Stomach (tissue), 19 donors: Measurements from ENCODE around the gene PIBF1. TPM values are rescaled to one million over a fixed set of nuclear protein-coding genes. Genes with fewer than 3 reads are reported as not detected.

Experiments
- DNase-seq, 2 donors: peaks; one replicate each; pipeline versions ENCODE4 v3.0.0 to v3.0.0-alpha.2; 2013 to 2019
- H3K27ac ChIP-seq, 5 donors: fragments of 200-600 bp in 4 of 5; sonication (generic) in 4 of 5; one replicate each; pipeline ENCODE4 v1.5.1; 2013 to 2019; ENCODE audit warnings: mild to moderate bottlenecking in 1 of 5, moderate library complexity in 1 of 5
- H3K27me3 ChIP-seq, 3 donors: fragments of 200-600 bp; sonication (generic); one replicate each; pipeline ENCODE4 v1.5.1; 2017 to 2019; ENCODE audit warnings: mixed run types in 1 of 3
- H3K36me3 ChIP-seq, 4 donors: fragments of 200-600 bp; sonication (generic); 1 replicate in 3 of 4; 2 replicates in 1 of 4; pipeline ENCODE4 v1.5.1; 2016 to 2019
- H3K4me1 ChIP-seq, 4 donors: fragments of 200-600 bp; sonication (generic); one replicate each; pipeline ENCODE4 v1.5.1; 2016 to 2019
- H3K4me3 ChIP-seq, 4 donors: fragments of 200-600 bp; sonication (generic) in 3 of 4; one replicate each; pipeline ENCODE4 v1.5.1; 2016 to 2019; ENCODE audit warnings: mild to moderate bottlenecking in 1 of 4
- H3K9me3 ChIP-seq, 4 donors: fragments of 200-600 bp; sonication (generic); one replicate each; pipeline ENCODE4 v1.5.1; 2016 to 2019
- EP300 ChIP-seq: sonication (generic); formaldehyde crosslinking; IDR thresholded peaks from one replicate; pipeline ENCODE4 v1.6.1; 2017; ENCODE audit warnings: antibody characterized with exemption
- POLR2A ChIP-seq, 4 donors: fragments of 450-650 bp; IDR thresholded peaks; one replicate each; pipeline ENCODE4 v1.6.1; 2016; ENCODE audit warnings: antibody characterized with exemption in 4 of 4, control low read depth in 2 of 4, mild to moderate bottlenecking in 1 of 4, moderate library complexity in 1 of 4
- POLR2AphosphoS5 ChIP-seq, 3 donors: sonication (generic); formaldehyde crosslinking; IDR thresholded peaks; one replicate each; pipeline ENCODE4 v1.6.1; 2016; ENCODE audit warnings: antibody characterized with exemption in 3 of 3
- WGBS, 5 donors: extraction: QIAGEN DNeasy Blood & Tissue Kit in 3 of 5; methylation state at CpG; one replicate each; pipeline versions ENCODE4 v1.1.5 to v1.1.7; 2013 to 2018; 5-methylcytosine and 5-hydroxymethylcytosine counted together
- intact Hi-C: fragments of 100-400 bp; cut with DNase I; formaldehyde crosslinking; loops from one replicate; pipeline ENCODE4 v1.15.1; 2023; ENCODE audit warnings: low total_unique reads
- long read RNA-seq, 10 donors: transcript quantifications; one replicate each; lab custom pipeline, GENCODE V29; 2026
- polyA plus RNA-seq, 3 donors: library from polyadenylated mRNA; stranded (reverse); fragments of 200-250 nt; gene quantifications; one replicate each; pipeline ENCODE4 v1.2.3, GENCODE V29; 2013
- total RNA-seq, 5 donors: library from RNA; depleted of rRNA; stranded (reverse); fragments of >200 nt; gene quantifications; one replicate each; pipeline versions ENCODE4 v1.1.0 to v1.2.3, GENCODE V29; 2014 to 2016
- TF ChIP-seq, protein P1 (sequence below), 7 experiments: fragments of 450-650 bp in 4 of 7; fragments of 200-600 bp in 3 of 7; sonication (generic) in 3 of 7; IDR thresholded peaks; one replicate each; pipeline ENCODE4 v1.5.1; 2016 to 2019; ENCODE audit warnings: antibody characterized with exemption in 7 of 7, control low read depth in 2 of 7, mild to moderate bottlenecking in 1 of 7
- donor health status: healthy with polysubstance abuse.
- donor health status: Bipolar disorder and iron deficiency.
- donor health status: healthy.

Gene PIBF1, protein sequence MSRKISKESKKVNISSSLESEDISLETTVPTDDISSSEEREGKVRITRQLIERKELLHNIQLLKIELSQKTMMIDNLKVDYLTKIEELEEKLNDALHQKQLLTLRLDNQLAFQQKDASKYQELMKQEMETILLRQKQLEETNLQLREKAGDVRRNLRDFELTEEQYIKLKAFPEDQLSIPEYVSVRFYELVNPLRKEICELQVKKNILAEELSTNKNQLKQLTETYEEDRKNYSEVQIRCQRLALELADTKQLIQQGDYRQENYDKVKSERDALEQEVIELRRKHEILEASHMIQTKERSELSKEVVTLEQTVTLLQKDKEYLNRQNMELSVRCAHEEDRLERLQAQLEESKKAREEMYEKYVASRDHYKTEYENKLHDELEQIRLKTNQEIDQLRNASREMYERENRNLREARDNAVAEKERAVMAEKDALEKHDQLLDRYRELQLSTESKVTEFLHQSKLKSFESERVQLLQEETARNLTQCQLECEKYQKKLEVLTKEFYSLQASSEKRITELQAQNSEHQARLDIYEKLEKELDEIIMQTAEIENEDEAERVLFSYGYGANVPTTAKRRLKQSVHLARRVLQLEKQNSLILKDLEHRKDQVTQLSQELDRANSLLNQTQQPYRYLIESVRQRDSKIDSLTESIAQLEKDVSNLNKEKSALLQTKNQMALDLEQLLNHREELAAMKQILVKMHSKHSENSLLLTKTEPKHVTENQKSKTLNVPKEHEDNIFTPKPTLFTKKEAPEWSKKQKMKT
- 10 to 100 TPM in 4 of 5 donors, 1 to 10 TPM in 1; 6.1 to 67.6 (median 37.9) TPM for total RNA-seq
- 10 to 100 TPM in 1 of 3 donors, 1 to 10 TPM in 2; 8.1 to 13.6 (median 9.2) TPM for polyA plus RNA-seq
- long read RNA-seq, donor 1, partial matches to known transcripts: 0 of 1 reads
- long read RNA-seq, donor 1, other reads (novel, unspliced or antisense): 0 of 1 reads
- long read RNA-seq, donor 2, partial matches to known transcripts: 0 of 2 reads
- long read RNA-seq, donor 2, other reads (novel, unspliced or antisense): 0 of 2 reads
- long read RNA-seq, donor 3: 0 reads
- long read RNA-seq, donor 4: 0 reads
- long read RNA-seq, donor 5, partial matches to known transcripts: 0 of 4 reads
- long read RNA-seq, donor 5, other reads (novel, unspliced or antisense): 0 of 4 reads
- long read RNA-seq, donor 6, transcript PIBF1-201 (18 exons, 3,154 nt): major isoform, 10 of 10 reads
- long read RNA-seq, donor 6, partial matches to known transcripts: 0 of 10 reads
- long read RNA-seq, donor 6, other reads (novel, unspliced or antisense): 0 of 10 reads
- long read RNA-seq, donor 7, partial matches to known transcripts: 5 of 6 reads
- long read RNA-seq, donor 7, other reads (novel, unspliced or antisense): 0 of 6 reads
- long read RNA-seq, donor 8, partial matches to known transcripts: 0 of 2 reads
- long read RNA-seq, donor 8, other reads (novel, unspliced or antisense): 0 of 2 reads
- long read RNA-seq, donor 9, partial matches to known transcripts: 7 of 10 reads
- long read RNA-seq, donor 9, other reads (novel, unspliced or antisense): 0 of 10 reads
- long read RNA-seq, donor 10, partial matches to known transcripts: 0 of 1 reads
- long read RNA-seq, donor 10, other reads (novel, unspliced or antisense): 0 of 1 reads

DNA sequence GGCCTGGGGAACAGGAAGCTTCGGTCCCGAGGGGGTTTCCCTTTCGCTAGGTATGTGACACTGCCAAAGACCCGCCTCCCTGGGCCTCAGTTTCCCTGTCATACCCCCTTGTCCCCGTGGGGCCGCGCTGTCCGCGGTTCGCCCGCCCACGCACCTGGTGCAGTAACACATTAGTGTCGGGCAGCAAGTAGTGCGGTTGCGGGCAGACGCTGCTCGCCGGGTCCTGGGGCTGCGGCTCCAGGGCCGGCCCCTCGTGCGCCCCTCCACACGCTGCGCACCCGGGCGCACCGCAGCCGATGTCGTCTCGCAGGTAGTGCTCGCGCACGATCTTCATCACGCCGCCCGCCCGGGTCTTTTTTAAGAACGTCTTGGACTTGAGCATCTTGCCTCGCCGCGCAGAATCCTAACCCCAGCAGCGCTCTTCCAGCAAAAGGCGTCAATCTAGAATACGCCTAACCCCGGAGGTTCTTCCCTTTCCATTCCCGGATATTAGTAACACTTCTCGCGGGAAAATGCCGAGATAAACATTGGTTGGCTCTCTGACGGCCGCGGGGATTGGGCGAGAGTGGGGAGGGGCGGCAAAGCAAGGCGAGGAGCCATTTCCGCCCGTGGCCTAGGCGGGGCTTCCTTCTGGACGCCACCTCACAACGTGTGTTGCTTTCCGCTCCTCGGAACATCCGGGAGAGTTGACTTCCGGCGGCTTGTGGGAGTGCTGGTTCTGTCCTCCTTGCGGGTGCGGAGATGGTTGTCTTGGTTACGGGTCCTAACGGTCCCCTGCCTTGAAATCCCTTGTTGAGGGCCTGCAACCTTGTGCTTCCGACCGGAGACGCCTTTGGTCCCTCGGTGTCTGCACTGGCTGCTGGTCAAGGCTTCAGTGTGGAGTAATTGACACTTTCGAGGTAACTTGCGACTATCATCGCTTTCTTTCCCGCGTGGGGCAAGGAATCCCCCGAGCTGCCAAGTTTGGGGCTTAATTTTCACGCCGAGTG, at the start of gene PIBF1, which contains the start of gene DIS3:
Gene PIBF1 (plus strand): TSS at position 683 of the 989 bp plus-strand sequence. CDS start 1,337 bp downstream, outside the sequence.
Gene DIS3 (minus strand): TSS at position 450 of the 989 bp plus-strand sequence. CDS start 68 bp downstream, at position 382.
- Histone ChIP-seq H3K27ac (peak within 1 kb of the TSS; percentile 91 to 96 (median 92)), H3K36me3 (peaks cover 13 to 37% (median 34%) of the 10 kb centered on the region in 4 donors), H3K9me3 (no peaks in the 10 kb centered on the region), H3K4me3 (peak within 1 kb of the TSS; percentile 94 to 100 (median 96)), H3K27me3 (no peaks in the 10 kb centered on the region), H3K4me1 (peaks cover 22 to 81% (median 52%) of the 10 kb centered on the region in 4 donors)
- peak; percentile 96 to 99 for DNase-seq
- TF ChIP-seq POLR2A (IDR thresholded peaks at IDR 0.05) (peak in 2 of 4 donors; percentile 28 to 33), POLR2AphosphoS5 (IDR thresholded peaks at IDR 0.05) (peak; percentile 76 to 95 (median 90)), EP300 (no peak)
- TF ChIP-seq, protein P1, sequence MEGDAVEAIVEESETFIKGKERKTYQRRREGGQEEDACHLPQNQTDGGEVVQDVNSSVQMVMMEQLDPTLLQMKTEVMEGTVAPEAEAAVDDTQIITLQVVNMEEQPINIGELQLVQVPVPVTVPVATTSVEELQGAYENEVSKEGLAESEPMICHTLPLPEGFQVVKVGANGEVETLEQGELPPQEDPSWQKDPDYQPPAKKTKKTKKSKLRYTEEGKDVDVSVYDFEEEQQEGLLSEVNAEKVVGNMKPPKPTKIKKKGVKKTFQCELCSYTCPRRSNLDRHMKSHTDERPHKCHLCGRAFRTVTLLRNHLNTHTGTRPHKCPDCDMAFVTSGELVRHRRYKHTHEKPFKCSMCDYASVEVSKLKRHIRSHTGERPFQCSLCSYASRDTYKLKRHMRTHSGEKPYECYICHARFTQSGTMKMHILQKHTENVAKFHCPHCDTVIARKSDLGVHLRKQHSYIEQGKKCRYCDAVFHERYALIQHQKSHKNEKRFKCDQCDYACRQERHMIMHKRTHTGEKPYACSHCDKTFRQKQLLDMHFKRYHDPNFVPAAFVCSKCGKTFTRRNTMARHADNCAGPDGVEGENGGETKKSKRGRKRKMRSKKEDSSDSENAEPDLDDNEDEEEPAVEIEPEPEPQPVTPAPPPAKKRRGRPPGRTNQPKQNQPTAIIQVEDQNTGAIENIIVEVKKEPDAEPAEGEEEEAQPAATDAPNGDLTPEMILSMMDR (IDR thresholded peaks at IDR 0.05): no peak
- WGBS, 5 donors: 0% methylated on average over 54 to 81 of the region's 81 CpGs
- intact Hi-C loops: no loop called here

DNA sequence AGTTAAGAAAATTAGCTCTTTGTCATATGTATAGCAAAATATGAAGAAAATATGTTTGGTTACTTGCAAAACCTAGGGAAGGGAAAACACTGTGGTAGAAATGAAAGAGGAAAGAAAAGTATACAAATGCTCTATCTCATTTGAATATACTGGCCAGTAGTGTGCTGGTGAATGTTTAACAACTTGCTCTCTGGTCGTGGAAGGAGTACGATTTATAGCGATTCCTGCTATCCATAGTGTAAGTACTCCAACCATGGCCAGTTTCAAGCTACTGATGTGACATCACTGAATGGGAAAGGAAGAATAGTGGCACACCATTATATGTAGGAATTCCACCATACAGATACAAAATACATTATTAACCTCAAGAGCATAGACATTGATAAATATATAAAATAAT, 44.9 kb upstream of the PIBF1 start:
- no peaks in the 10 kb centered on the region for H3K27me3 ChIP-seq
- no peaks in the 10 kb centered on the region for H3K4me1 ChIP-seq
- H3K4me3 ChIP-seq: no peak overlapping the region
- H3K9me3 ChIP-seq: no peaks in the 10 kb centered on the region
- H3K27ac ChIP-seq: no peak overlapping the region
- TF ChIP-seq EP300 (no peak), POLR2AphosphoS5 (IDR thresholded peaks at IDR 0.05) (no peak), POLR2A (IDR thresholded peaks at IDR 0.05) (no peak)
- TF ChIP-seq, protein P1 (IDR thresholded peaks at IDR 0.05): no peak
- intact Hi-C loops: no loop called here
- DNase-seq: no peak
- WGBS, 5 donors: 63 to 85% (median 83%) methylated on average over 3 of the region's 3 CpGs
- H3K36me3 ChIP-seq: peaks cover 0 to 39% (median 31%) of the 10 kb centered on the region in 4 donors

DNA sequence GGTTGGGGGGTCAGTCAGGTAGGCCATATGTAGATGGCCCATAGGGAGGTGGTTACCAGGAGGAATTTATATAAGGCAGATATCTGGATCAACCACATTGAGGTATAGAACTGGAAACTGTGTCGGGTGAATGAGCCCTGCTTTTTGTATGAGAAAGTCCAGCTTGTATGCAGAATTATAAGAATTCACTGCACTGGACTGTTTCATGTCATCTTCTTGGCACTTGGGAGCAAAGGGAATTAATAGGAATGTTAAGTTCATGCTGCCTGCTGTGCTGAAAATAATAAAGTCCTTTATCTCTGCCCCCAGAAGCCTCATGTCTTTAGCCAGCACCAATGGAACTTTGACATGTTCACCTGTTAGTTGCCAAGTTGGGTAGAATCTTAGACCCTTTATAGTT, 41.9 kb upstream of the PIBF1 start:
- intact Hi-C loops: no loop called here
- Histone ChIP-seq H3K27me3 (no peaks in the 10 kb centered on the region), H3K4me3 (no peak overlapping the region), H3K4me1 (no peaks in the 10 kb centered on the region), H3K9me3 (no peaks in the 10 kb centered on the region), H3K27ac (no peak overlapping the region), H3K36me3 (peaks cover 0 to 46% (median 38%) of the 10 kb centered on the region in 4 donors)
- WGBS, 5 donors: 68 to 92% (median 89%) methylated on average over 1 of the region's 1 CpG
- DNase-seq: peak in 1 of 2 donors; percentile 23
- TF ChIP-seq EP300 (no peak), POLR2AphosphoS5 (IDR thresholded peaks at IDR 0.05) (no peak), POLR2A (IDR thresholded peaks at IDR 0.05) (no peak)
- TF ChIP-seq, protein P1 (IDR thresholded peaks at IDR 0.05): no peak
